Measurements from ENCODE around the gene BCL11A.

DNA sequence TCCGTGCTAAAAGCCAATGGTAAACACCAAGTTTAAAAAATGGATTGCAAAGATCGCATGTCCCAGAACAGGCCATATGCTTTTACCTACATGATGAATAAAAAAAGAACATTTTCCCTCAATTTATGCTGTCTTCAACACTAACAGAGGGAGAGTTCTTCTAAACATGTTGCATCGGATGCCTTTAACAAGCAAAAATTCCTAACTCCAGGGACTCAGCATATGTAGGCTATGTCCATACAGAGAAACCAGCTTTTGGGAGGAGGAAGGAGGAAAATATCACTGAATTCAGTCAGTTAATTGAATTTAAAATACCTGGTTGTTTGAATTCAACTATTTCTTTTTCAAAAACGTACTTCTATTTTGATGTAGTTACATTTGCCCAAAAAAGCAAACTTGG is 28.6 kb downstream of the BCL11A start:
- TF ChIP-seq, protein P1, sequence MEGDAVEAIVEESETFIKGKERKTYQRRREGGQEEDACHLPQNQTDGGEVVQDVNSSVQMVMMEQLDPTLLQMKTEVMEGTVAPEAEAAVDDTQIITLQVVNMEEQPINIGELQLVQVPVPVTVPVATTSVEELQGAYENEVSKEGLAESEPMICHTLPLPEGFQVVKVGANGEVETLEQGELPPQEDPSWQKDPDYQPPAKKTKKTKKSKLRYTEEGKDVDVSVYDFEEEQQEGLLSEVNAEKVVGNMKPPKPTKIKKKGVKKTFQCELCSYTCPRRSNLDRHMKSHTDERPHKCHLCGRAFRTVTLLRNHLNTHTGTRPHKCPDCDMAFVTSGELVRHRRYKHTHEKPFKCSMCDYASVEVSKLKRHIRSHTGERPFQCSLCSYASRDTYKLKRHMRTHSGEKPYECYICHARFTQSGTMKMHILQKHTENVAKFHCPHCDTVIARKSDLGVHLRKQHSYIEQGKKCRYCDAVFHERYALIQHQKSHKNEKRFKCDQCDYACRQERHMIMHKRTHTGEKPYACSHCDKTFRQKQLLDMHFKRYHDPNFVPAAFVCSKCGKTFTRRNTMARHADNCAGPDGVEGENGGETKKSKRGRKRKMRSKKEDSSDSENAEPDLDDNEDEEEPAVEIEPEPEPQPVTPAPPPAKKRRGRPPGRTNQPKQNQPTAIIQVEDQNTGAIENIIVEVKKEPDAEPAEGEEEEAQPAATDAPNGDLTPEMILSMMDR (IDR thresholded peaks at IDR 0.05): no peak
- TF ChIP-seq POLR2A (IDR thresholded peaks at IDR 0.05) (no peak), POLR2AphosphoS5 (IDR thresholded peaks at IDR 0.05) (no peak)
